Kidney epithelial cell (primary cell): Measurements from ENCODE around the gene GALNT9. TPM values are rescaled to one million over a fixed set of nuclear protein-coding genes. Genes with fewer than 3 reads are reported as not detected.

Source experiments
- DNase-seq: peaks from one replicate; pipeline ENCODE4 v3.0.0-alpha.2; 2010; ENCODE audit warnings: low read depth
- H3K27me3 ChIP-seq: 2 replicates; pipeline ENCODE4 v1.6.0; 2011; ENCODE audit warnings: low read length; ENCODE audit not compliant: control insufficient read depth, insufficient read depth
- H3K36me3 ChIP-seq: 2 replicates; pipeline ENCODE4 v1.5.1; 2011; ENCODE audit warnings: low read length; ENCODE audit not compliant: control insufficient read depth, insufficient read depth
- H3K4me3 ChIP-seq: 2 replicates; pipeline ENCODE4 v1.5.1; 2011; ENCODE audit warnings: low read depth, mild to moderate bottlenecking, control low read depth, low read length
- CTCF ChIP-seq: IDR thresholded peaks from 2 replicates; pipeline ENCODE4 v1.5.1; 2011; ENCODE audit warnings: mild to moderate bottlenecking, moderate library complexity, low read length, control low read depth, inconsistent platforms; ENCODE audit not compliant: insufficient read depth, poor library complexity, severe bottlenecking
- total RNA-seq: library from RNA; depleted of rRNA; stranded (reverse); fragments of >200 nt; gene quantifications from 2 replicates; pipeline ENCODE4 v1.2.3, GENCODE V29; 2015

The GALNT9 gene
- total RNA-seq, 1 donor from 2014 or later, result 1.5 TPM

DNA sequence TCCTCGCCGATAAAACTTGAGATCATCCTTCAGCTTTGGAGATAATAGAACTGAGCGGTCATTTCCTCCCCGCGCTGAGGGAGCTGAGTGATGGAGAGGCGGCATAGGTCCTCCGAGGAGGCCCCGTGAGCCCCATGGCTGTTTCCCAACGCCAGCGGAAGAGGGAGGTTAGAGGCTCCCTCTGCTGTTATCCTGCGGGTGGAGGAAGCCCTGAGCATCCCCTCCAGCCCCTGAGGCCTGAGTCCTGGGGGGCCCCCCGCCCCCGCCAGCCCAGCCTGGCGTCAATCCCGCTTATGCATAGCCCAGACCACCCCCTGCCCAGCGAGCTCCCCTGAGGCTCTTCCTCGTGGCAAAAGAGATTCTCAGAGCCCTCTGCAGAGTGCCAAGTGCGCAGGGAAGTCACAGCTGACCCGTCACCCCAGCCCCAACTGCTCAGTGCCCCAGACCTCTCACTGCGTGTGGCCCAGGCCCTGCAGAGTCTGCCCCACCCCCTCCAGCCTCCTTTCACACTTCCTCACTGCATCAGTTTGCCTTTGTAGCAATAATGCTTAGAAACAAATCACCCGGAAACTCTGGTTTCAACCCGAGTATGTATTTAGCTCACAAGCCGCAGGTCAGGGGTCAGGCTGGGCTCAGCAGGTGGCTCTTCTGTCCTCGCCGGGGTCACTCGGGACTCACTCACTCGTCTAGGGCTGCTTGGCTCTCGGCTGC is 44.7 kb upstream of the GALNT9 start:
- DNase-seq, result no peak
- no peak for TF ChIP-seq CTCF
- H3K4me3 ChIP-seq, result no peak overlapping the region
- no peaks in the 10 kb centered on the region for H3K36me3 ChIP-seq
- H3K27me3 ChIP-seq, result peaks cover 36% of the 10 kb centered on the region

DNA sequence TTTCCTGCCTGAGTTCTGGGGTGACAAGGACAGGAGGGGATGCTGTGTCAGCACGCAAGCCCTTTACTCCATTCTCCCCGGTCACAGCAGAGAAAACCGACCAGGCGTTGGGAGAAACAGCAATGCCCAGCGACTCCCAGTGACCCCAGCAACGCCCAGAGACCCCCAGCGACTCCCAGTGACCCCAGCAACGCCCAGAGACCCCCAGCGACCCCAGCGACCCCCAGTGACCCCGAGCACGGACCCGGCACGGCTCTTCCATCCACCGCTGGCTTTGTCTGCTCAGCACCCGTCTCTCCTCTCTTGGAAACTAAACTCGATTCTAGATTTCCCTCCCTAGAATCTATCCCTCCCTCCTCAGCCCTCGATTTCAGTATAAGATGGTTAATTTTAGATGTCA is 38.5 kb upstream of the GALNT9 start:
- no peak for DNase-seq
- peaks cover 12% of the 10 kb centered on the region for H3K27me3 ChIP-seq
- TF ChIP-seq CTCF, result no peak
- no peaks in the 10 kb centered on the region for H3K36me3 ChIP-seq
- no peak overlapping the region for H3K4me3 ChIP-seq

GRCh38 chr12:132367071-132367851 is 37.9 kb upstream of the GALNT9 start:
- H3K4me3 ChIP-seq, result no peak overlapping the region
- DNase-seq, result no peak
- TF ChIP-seq CTCF, result no peak
- peaks cover 12% of the 10 kb centered on the region for H3K27me3 ChIP-seq
- H3K36me3 ChIP-seq, result no peaks in the 10 kb centered on the region

DNA sequence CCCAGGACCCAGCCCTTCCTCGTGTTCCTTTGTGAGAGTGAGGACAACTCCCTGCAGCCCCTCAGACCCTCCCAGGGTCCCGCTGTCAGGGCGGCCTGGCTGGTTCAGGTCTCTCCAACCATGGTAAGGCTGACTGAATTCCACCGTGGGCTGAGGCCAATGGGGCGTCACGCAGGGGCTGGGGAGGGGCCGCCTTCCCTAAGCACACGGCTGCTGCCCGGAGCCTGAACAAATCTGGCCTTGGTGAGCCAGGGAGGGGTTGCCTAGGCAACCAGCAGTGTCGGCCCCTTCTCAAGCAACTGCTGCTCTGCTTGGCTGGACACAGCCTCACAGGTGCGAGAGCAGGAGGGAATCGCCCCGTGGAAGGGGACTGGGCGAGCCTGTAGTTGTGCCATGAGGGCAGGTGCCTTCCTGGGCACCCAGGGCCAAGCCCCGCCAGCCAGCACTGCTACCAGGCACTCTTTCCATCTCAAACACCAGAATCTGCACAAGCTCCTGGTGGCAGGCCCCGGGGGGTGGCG is 37.0 kb upstream of the GALNT9 start:
- H3K27me3 ChIP-seq, result peaks cover 12% of the 10 kb centered on the region
- DNase-seq, result no peak
- no peak for TF ChIP-seq CTCF
- no peaks in the 10 kb centered on the region for H3K36me3 ChIP-seq
- H3K4me3 ChIP-seq, result no peak overlapping the region

DNA sequence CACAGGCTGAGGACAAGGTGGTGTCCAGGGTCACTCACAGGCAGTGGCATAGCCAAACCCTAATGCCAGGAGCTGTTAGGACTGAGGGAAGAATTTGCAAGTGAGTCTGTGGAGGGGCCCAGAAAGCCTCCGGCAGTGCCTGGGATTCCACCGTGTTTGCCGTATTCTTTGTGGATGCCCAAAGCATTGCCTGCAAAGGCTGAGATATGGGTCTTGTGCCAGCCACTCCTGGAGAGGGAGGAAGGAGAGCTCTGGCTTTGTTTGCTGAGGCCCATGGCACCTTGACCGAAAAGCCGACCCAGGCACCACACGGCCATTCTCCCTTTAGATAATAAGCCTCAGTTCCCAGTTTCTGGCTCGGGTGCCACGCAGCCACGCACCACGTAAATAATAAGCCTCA is 35.8 kb upstream of the GALNT9 start:
- no peaks in the 10 kb centered on the region for H3K36me3 ChIP-seq
- DNase-seq, result no peak
- H3K4me3 ChIP-seq, result no peak overlapping the region

More for the DNA sequence above, 35.8 kb upstream of the GALNT9 start:
- H3K27me3 ChIP-seq, result peaks cover 10% of the 10 kb centered on the region
- TF ChIP-seq CTCF, result no peak
